ENCODE results near the gene NCKAP5L. TPM values are rescaled to one million over a fixed set of nuclear protein-coding genes. Genes with fewer than 3 reads are reported as not detected.

Gene NCKAP5L
- total and polyA plus RNA-seq, 2 of the 8 experiments (the other 6 are each of a cell fraction or from before 2014, with no cell fraction given) = 9.4 to 27.9 TPM

DNA sequence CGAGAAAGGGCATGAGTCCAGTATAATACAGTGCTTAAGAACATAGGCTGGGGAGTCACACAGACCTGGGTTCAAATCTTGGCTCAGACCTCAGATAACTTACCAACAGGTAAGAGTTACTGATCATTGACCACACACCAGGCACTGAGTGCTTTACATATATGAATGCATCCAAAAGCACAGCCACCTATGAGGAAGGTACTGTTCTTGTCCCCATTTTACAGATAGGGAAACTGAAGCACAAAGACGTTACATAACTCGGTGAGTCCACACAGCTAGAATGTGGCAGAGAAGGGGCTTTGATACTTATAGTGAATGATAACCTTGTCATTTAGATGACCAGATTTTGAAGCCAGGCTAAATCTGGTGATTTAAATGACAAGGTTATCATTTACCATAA, 47.9 kb upstream of the NCKAP5L start:
- DNase-seq (ENCODE audit: low read depth in 1 of 2, low spot score in 2 of 2) (no peak), FAIRE-seq (no peak)
- H3K27ac ChIP-seq (ENCODE audit: low read depth, low read length) = no peak overlapping the region
- no peak for TF ChIP-seq HDAC2 (IDR thresholded peaks at IDR 0.05; ENCODE audit: borderline replicate concordance in 1 of 2, low read depth in 2 of 2, low read length in 2 of 2)
- no peak for TF ChIP-seq CREB1 (IDR thresholded peaks at IDR 0.05)
- TF ChIP-seq, protein P1, sequence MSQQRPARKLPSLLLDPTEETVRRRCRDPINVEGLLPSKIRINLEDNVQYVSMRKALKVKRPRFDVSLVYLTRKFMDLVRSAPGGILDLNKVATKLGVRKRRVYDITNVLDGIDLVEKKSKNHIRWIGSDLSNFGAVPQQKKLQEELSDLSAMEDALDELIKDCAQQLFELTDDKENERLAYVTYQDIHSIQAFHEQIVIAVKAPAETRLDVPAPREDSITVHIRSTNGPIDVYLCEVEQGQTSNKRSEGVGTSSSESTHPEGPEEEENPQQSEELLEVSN (IDR thresholded peaks at IDR 0.05) = no peak
- no peak for TF ChIP-seq ZNF274 (IDR thresholded peaks at IDR 0.05; ENCODE audit: borderline replicate concordance, extremely low read depth, low read length)
- TF ChIP-seq CBX5 (IDR thresholded peaks at IDR 0.05; ENCODE audit: low read depth, low read length) = no peak
- no peak for TF ChIP-seq CHD1 (IDR thresholded peaks at IDR 0.05; ENCODE audit: low read depth, low read length)
- TF ChIP-seq TBP (IDR thresholded peaks at IDR 0.05; ENCODE audit: low read depth, low read length) = no peak
- TF ChIP-seq, protein P2, sequence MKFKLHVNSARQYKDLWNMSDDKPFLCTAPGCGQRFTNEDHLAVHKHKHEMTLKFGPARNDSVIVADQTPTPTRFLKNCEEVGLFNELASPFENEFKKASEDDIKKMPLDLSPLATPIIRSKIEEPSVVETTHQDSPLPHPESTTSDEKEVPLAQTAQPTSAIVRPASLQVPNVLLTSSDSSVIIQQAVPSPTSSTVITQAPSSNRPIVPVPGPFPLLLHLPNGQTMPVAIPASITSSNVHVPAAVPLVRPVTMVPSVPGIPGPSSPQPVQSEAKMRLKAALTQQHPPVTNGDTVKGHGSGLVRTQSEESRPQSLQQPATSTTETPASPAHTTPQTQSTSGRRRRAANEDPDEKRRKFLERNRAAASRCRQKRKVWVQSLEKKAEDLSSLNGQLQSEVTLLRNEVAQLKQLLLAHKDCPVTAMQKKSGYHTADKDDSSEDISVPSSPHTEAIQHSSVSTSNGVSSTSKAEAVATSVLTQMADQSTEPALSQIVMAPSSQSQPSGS (IDR thresholded peaks at IDR 0.05; ENCODE audit: low read length) = no peak
- no peak for TF ChIP-seq SIRT6 (IDR thresholded peaks at IDR 0.05; ENCODE audit: low read length)
- TF ChIP-seq YY1 (IDR thresholded peaks at IDR 0.05; ENCODE audit: low read depth, low read length) = no peak
- H4K20me1 ChIP-seq (replicated peaks in 1 of 2; ENCODE audit: control insufficient read depth in 1 of 2, insufficient read depth in 2 of 2, low read length in 2 of 2) = peaks cover 0 to 15% of the 10 kb centered on the region in 2 experiments
- peaks cover 0 to 7% of the 10 kb centered on the region in 2 experiments; a peak in 1 of 4 replicates for H3K9me3 ChIP-seq (ENCODE audit: insufficient read depth in 2 of 2, low read depth in 1 of 2, low read length in 1 of 2)
- no peak overlapping the region for H4K5ac ChIP-seq (ENCODE audit: insufficient read length, low read depth, low read length)
- H3K14ac ChIP-seq (ENCODE audit: insufficient read length) = no peak overlapping the region
- H2BK12ac ChIP-seq (ENCODE audit: low read depth, low read length) = no peak overlapping the region
- no peak overlapping the region for H4K91ac ChIP-seq (replicated peaks; ENCODE audit: insufficient read length, low read length)
- H2AFZ ChIP-seq (ENCODE audit: low read length) = no peak overlapping the region
- no peaks in the 10 kb centered on the region for H3K79me2 ChIP-seq (ENCODE audit: control insufficient read depth in 1 of 2, insufficient read depth in 2 of 2, low read length in 2 of 2)
- ChIA-PET CTCF (ENCODE audit: partially characterized antibody) (interaction anchor here (0.8 kb wide), 1 partner anchor 30 kb away, joined by 4 read pairs; no protein-coding TSS in a partner anchor), POLR2A (ENCODE audit: partially characterized antibody) (no interaction called here)
- no peak overlapping the region for H3K4me2 ChIP-seq (ENCODE audit: insufficient read depth in 1 of 2, low read depth in 2 of 2, low read length in 2 of 2)
- no peak overlapping the region for H3K23ac ChIP-seq (ENCODE audit: insufficient read length)
- H3K27me3 ChIP-seq (replicated peaks in 1 of 4; ENCODE audit: control insufficient read depth in 3 of 4, extremely low read depth in 1 of 4, insufficient read depth in 3 of 4, low read length in 3 of 4) = no peaks in the 10 kb centered on the region
- no peak overlapping the region for H3K4ac ChIP-seq (replicated peaks; ENCODE audit: insufficient read length, low read depth, low read length)
- no peaks in the 10 kb centered on the region for H3K4me1 ChIP-seq (replicated peaks in 1 of 4; ENCODE audit: control insufficient read depth in 3 of 4, insufficient read depth in 4 of 4, low read length in 3 of 4)
- H3K23me2 ChIP-seq (ENCODE audit: low read depth, low read length) = peaks cover 3% of the 10 kb centered on the region; the same call in 1 of the 2 replicates
- 91% methylated on average over 3 of the region's 3 CpGs; no CpG with 5 or more reads in 1 of the 2 experiments for WGBS, 2 experiments (ENCODE audit: extremely low coverage in 1 of 2, insufficient coverage in 1 of 2, insufficient read length in 1 of 2, insufficient replicate concordance in 2 of 2, low coverage in 1 of 2, low lambda C conversion rate in 2 of 2, missing lambda C conversion rate in 1 of 2)
- H3K18ac ChIP-seq (ENCODE audit: extremely low read depth, low read length) = no peak overlapping the region
- no peaks in the 10 kb centered on the region for H3K79me1 ChIP-seq (ENCODE audit: low read depth, low read length)
- H2AK5ac ChIP-seq (ENCODE audit: low read depth, low read length) = no peak overlapping the region
- H3K4me3 ChIP-seq (ENCODE audit: extremely low read depth in 1 of 4, insufficient read depth in 2 of 4, low read depth in 3 of 4, low read length in 4 of 4) = no peak overlapping the region
- no peak overlapping the region for H3K9ac ChIP-seq (replicated peaks in 1 of 4; ENCODE audit: extremely low read depth in 1 of 4, low read depth in 3 of 4, low read length in 3 of 4)
- H2BK15ac ChIP-seq (ENCODE audit: low read length) = no peak overlapping the region
- no peak overlapping the region for H2BK5ac ChIP-seq (ENCODE audit: low read depth, low read length)
- H2BK20ac ChIP-seq (ENCODE audit: low read length) = no peak overlapping the region
- H3K36me3 ChIP-seq (ENCODE audit: control insufficient read depth in 2 of 4, insufficient read depth in 4 of 4, low read length in 3 of 4) = no peaks in the 10 kb centered on the region
- no peak overlapping the region for H4K8ac ChIP-seq (ENCODE audit: extremely low read depth, insufficient read depth, low read length)
- H2BK120ac ChIP-seq (replicated peaks; ENCODE audit: low read depth, low read length) = no peak overlapping the region
- no peak overlapping the region for H3K56ac ChIP-seq (replicated peaks; ENCODE audit: insufficient read length, low read depth, low read length)

All from H1 (cell line).